HepG2 (cell line): ENCODE data around the gene DPM2. TPM values are rescaled to one million over a fixed set of nuclear protein-coding genes. Genes with fewer than 3 reads are reported as not detected.

ENCODE experiments used
- ATRX ChIP-seq: sonication (generic); formaldehyde crosslinking; IDR thresholded peaks from 2 replicates; pipeline ENCODE4 v1.4.0; 2020; ENCODE audit warnings: missing genetic modification reagents, borderline replicate concordance
- ZNF17 ChIP-seq: sonication (generic); formaldehyde crosslinking; IDR thresholded peaks from 2 replicates; pipeline ENCODE4 v1.5.0; 2020; ENCODE audit warnings: mild to moderate bottlenecking, missing genetic modification reagents
- polyA plus RNA-seq, 8 experiments: library from polyadenylated mRNA; depleted of rRNA in 3 of 8; stranded (reverse) in 7 of 8; unstranded in 1 of 8; fragments of >200 nt; fragmentation: Illumina TruSeq in 4 of 8; extraction: Trizol in 4 of 8; gene quantifications; 2 replicates each; pipeline versions ENCODE4 v1.2.1 to v1.2.3, GENCODE V29; 2011 to 2016; ENCODE audit warnings: low read depth in 4 of 8, missing spikeins in 1 of 8, mixed read lengths in 1 of 8; ENCODE audit not compliant: insufficient read depth in 1 of 8
- total RNA-seq, 5 experiments: library from RNA; depleted of rRNA; stranded (reverse); fragments of >200 nt; fragmentation: Illumina TruSeq; extraction: Trizol; gene quantifications; 2 replicates each; pipeline ENCODE4 v1.2.3, GENCODE V29; 2016; ENCODE audit warnings: low read depth in 1 of 5
- TF ChIP-seq, protein P1 (sequence below): sonication (generic); formaldehyde crosslinking; IDR thresholded peaks from one replicate; pipeline ENCODE4 v1.5.1; 2020; ENCODE audit warnings: mild to moderate bottlenecking, missing genetic modification reagents; ENCODE audit errors: not compliant biosample characterization
- TF ChIP-seq, protein P2 (sequence below): sonication (generic); formaldehyde crosslinking; IDR thresholded peaks from 2 replicates; pipeline ENCODE4 v1.4.0; 2020; ENCODE audit warnings: missing genetic modification reagents
- TF ChIP-seq, protein P3 (sequence below): sonication (generic); formaldehyde crosslinking; IDR thresholded peaks from 2 replicates; pipeline ENCODE4 v1.4.0; 2020; ENCODE audit warnings: missing genetic modification reagents
- TF ChIP-seq, protein P4 (sequence below): sonication (generic); formaldehyde crosslinking; IDR thresholded peaks from 2 replicates; pipeline ENCODE4 v1.4.0; 2020; ENCODE audit warnings: missing genetic modification reagents, mild to moderate bottlenecking, borderline replicate concordance

Gene DPM2
- total and polyA plus RNA-seq, 2 of the 13 experiments (the other 11 are each of a cell fraction or from before 2014, with no cell fraction given): 24.8 to 35.3 TPM

DNA sequence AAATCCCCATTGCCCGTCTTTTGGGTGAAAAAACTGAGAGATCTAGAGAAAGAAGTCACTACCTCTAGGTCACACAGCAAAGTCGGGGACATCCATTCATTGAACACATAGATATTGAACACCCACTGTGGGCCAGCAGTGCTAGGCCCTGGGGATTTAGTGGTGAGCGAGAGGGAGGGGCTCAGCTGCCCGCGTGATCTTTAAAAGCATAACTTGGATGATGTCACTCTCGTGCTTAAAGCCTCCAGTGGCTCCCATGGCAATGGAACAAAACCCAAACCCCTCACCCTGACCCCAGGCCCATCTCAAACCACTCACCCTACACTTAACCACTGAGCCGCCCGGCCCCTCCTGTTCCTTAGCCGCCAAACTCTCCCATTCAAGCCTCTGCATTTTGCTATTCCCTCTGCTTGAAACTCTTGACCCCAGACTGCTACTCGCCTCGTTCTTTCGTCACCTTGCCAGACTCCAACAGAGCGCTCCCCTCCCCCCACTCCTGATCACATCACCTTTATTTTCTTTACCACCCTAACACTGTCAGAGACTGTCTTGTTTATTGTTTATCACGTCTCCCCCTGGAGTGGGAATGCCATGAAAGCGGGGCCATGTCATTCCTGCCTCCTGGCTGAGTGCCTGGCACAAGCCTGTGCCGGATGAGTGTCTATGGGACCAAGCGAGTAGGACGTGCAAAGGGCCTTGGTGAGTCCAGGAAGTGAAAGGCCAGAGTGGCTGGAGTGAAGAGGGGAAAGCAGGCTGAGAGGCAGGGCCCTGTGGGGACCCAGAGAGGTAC lies 6.4 kb downstream of the DPM2 start (continued):
- TF ChIP-seq, protein P1, sequence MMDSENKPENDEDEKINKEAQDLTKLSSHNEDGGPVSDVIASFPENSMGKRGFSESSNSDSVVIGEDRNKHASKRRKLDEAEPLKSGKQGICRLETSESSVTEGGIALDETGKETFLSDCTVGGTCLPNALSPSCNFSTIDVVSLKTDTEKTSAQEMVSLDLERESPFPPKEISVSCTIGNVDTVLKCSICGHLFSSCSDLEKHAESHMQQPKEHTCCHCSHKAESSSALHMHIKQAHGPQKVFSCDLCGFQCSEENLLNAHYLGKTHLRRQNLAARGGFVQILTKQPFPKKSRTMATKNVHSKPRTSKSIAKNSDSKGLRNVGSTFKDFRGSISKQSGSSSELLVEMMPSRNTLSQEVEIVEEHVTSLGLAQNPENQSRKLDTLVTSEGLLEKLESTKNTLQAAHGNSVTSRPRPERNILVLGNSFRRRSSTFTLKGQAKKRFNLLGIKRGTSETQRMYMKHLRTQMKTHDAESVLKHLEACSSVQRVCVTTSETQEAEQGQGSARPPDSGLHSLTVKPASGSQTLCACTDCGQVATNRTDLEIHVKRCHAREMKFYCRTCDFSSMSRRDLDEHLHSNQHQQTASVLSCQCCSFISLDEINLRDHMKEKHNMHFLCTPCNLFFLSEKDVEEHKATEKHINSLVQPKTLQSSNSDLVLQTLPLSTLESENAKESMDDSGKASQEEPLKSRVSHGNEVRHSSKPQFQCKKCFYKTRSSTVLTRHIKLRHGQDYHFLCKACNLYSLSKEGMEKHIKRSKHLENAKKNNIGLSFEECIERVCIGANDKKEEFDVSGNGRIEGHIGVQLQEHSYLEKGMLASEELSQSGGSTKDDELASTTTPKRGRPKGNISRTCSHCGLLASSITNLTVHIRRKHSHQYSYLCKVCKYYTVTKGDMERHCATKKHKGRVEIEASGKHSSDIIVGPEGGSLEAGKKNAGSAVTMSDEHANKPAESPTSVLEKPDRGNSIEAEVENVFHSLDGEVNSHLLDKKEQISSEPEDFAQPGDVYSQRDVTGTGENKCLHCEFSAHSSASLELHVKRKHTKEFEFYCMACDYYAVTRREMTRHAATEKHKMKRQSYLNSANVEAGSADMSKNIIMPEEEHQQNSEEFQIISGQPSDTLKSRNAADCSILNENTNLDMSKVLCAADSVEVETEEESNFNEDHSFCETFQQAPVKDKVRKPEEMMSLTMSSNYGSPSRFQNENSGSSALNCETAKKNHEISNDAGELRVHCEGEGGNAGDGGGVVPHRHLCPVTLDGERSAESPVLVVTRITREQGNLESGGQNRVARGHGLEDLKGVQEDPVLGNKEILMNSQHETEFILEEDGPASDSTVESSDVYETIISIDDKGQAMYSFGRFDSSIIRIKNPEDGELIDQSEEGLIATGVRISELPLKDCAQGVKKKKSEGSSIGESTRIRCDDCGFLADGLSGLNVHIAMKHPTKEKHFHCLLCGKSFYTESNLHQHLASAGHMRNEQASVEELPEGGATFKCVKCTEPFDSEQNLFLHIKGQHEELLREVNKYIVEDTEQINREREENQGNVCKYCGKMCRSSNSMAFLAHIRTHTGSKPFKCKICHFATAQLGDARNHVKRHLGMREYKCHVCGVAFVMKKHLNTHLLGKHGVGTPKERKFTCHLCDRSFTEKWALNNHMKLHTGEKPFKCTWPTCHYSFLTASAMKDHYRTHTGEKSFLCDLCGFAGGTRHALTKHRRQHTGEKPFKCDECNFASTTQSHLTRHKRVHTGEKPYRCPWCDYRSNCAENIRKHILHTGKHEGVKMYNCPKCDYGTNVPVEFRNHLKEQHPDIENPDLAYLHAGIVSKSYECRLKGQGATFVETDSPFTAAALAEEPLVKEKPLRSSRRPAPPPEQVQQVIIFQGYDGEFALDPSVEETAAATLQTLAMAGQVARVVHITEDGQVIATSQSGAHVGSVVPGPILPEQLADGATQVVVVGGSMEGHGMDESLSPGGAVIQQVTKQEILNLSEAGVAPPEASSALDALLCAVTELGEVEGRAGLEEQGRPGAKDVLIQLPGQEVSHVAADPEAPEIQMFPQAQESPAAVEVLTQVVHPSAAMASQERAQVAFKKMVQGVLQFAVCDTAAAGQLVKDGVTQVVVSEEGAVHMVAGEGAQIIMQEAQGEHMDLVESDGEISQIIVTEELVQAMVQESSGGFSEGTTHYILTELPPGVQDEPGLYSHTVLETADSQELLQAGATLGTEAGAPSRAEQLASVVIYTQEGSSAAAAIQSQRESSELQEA (CRISPR knock-in tag): no peak
- TF ChIP-seq ZNF17 (CRISPR knock-in tag) (no peak), ATRX (CRISPR knock-in tag) (no peak)
- TF ChIP-seq, protein P2, sequence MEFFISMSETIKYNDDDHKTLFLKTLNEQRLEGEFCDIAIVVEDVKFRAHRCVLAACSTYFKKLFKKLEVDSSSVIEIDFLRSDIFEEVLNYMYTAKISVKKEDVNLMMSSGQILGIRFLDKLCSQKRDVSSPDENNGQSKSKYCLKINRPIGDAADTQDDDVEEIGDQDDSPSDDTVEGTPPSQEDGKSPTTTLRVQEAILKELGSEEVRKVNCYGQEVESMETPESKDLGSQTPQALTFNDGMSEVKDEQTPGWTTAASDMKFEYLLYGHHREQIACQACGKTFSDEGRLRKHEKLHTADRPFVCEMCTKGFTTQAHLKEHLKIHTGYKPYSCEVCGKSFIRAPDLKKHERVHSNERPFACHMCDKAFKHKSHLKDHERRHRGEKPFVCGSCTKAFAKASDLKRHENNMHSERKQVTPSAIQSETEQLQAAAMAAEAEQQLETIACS (CRISPR knock-in tag): no peak
- TF ChIP-seq, protein P3, sequence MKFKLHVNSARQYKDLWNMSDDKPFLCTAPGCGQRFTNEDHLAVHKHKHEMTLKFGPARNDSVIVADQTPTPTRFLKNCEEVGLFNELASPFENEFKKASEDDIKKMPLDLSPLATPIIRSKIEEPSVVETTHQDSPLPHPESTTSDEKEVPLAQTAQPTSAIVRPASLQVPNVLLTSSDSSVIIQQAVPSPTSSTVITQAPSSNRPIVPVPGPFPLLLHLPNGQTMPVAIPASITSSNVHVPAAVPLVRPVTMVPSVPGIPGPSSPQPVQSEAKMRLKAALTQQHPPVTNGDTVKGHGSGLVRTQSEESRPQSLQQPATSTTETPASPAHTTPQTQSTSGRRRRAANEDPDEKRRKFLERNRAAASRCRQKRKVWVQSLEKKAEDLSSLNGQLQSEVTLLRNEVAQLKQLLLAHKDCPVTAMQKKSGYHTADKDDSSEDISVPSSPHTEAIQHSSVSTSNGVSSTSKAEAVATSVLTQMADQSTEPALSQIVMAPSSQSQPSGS (CRISPR knock-in tag): no peak
- TF ChIP-seq, protein P4, sequence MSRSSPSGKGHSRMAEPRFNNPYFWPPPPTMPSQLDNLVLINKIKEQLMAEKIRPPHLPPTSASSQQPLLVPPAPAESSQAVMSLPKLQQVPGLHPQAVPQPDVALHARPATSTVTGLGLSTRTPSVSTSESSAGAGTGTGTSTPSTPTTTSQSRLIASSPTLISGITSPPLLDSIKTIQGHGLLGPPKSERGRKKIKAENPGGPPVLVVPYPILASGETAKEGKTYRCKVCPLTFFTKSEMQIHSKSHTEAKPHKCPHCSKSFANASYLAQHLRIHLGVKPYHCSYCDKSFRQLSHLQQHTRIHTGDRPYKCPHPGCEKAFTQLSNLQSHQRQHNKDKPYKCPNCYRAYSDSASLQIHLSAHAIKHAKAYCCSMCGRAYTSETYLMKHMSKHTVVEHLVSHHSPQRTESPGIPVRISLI (CRISPR knock-in tag): no peak
